ENCODE data around the gene CLCN7. TPM values are rescaled to one million over a fixed set of nuclear protein-coding genes. Genes with fewer than 3 reads are reported as not detected.

CLCN7 gene
- total RNA-seq, 1 donor from 2014 or later: 177 TPM

- Mint-ChIP-seq H3K4me3 (ENCODE audit: unreplicated experiment) (no peak overlapping the region), H3K27ac (ENCODE audit: unreplicated experiment) (no peak overlapping the region), H3K27me3 (ENCODE audit: unreplicated experiment) (no peaks in the 10 kb centered on the region), H3K36me3 (ENCODE audit: unreplicated experiment) (peaks cover 11% of the 10 kb centered on the region), H3K9me3 (ENCODE audit: unreplicated experiment) (no peaks in the 10 kb centered on the region), H3K4me1 (ENCODE audit: unreplicated experiment) (no peaks in the 10 kb centered on the region)
- DNase-seq (ENCODE audit: extremely low spot score, unreplicated experiment): no peak
- no peak for TF ChIP-seq CTCF (IDR thresholded peaks at IDR 0.05)
Measured at GRCh38 chr16:1447965-1448364, 26.9 kb downstream of the CLCN7 start.

DNA sequence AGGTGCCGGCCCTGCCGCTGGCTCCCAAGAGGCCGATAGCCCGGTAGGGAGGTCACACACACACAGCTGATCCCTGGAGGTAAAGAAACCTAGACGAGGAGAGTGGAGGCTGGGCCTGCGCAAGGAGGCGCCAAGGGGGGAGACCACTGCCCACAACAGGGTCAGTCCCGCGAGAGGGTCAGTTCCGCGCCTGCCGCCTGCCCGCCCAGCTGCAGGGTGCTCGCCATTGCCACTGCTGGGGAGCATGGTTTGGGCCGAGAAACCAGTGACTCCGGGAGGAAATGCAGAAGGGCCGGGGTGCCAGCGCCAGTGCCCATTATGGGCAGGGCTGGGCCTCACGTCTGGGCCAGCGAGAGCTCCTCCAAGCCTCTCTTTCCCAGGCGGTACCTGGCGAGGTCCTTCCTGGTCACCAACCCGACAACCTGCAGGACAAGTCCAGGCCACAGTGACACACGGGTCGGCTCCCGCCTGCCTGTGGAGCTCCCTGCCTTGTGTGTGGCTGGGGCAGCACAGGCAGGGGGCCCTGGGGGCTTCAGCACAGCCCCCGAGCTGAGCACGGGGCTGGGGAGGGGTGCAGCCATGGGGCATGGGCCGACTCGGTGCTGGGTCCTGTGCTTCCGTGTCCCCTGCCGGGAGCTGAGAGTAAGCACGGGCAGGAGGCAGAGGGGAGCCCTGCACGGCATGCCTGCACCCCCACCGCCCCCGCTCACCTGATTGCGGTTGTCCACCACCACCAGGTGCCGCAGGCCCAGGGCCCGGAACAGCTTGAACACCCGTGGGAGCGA is 28.3 kb downstream of the CLCN7 start:
- Mint-ChIP-seq H3K9me3 (ENCODE audit: unreplicated experiment) (no peaks in the 10 kb centered on the region), H3K27me3 (ENCODE audit: unreplicated experiment) (no peaks in the 10 kb centered on the region), H3K4me1 (ENCODE audit: unreplicated experiment) (no peaks in the 10 kb centered on the region), H3K4me3 (ENCODE audit: unreplicated experiment) (no peak overlapping the region), H3K36me3 (ENCODE audit: unreplicated experiment) (peaks cover 7% of the 10 kb centered on the region), H3K27ac (ENCODE audit: unreplicated experiment) (no peak overlapping the region)
- no peak for TF ChIP-seq CTCF (IDR thresholded peaks at IDR 0.05)
- DNase-seq (ENCODE audit: extremely low spot score, unreplicated experiment): no peak

- Mint-ChIP-seq H3K4me1 (ENCODE audit: unreplicated experiment) (no peaks in the 10 kb centered on the region), H3K4me3 (ENCODE audit: unreplicated experiment) (no peak overlapping the region), H3K27ac (ENCODE audit: unreplicated experiment) (no peak overlapping the region), H3K9me3 (ENCODE audit: unreplicated experiment) (no peaks in the 10 kb centered on the region), H3K36me3 (ENCODE audit: unreplicated experiment) (peaks cover 4% of the 10 kb centered on the region), H3K27me3 (ENCODE audit: unreplicated experiment) (no peaks in the 10 kb centered on the region)
- TF ChIP-seq CTCF (IDR thresholded peaks at IDR 0.05): no peak
- DNase-seq (ENCODE audit: extremely low spot score, unreplicated experiment): no peak
Measured at GRCh38 chr16:1445518-1446203, 29.2 kb downstream of the CLCN7 start.

- H3K4me1 Mint-ChIP-seq (ENCODE audit: unreplicated experiment): no peaks in the 10 kb centered on the region
Measured at GRCh38 chr16:1444730-1445517, 29.9 kb downstream of the CLCN7 start.

More at GRCh38 chr16:1444730-1445517, 29.9 kb downstream of the CLCN7 start:
- Mint-ChIP-seq H3K4me3 (ENCODE audit: unreplicated experiment) (no peak overlapping the region), H3K9me3 (ENCODE audit: unreplicated experiment) (no peaks in the 10 kb centered on the region), H3K36me3 (ENCODE audit: unreplicated experiment) (peaks cover 2% of the 10 kb centered on the region), H3K27me3 (ENCODE audit: unreplicated experiment) (no peaks in the 10 kb centered on the region), H3K27ac (ENCODE audit: unreplicated experiment) (no peak overlapping the region)
- no peak for DNase-seq (ENCODE audit: extremely low spot score, unreplicated experiment)
- TF ChIP-seq CTCF (IDR thresholded peaks at IDR 0.05): no peak

Measured in osteocyte (in vitro differentiated cells).